DMS153 treated with DMSO at 0.1 percent for 48 hours (cell line): ENCODE data around the gene TSPAN31.

Source experiments
- DNase-seq: peaks from one replicate; lab custom pipeline; 2025; ENCODE audit not compliant: unreplicated experiment; lab: John Stamatoyannopoulos, UW

Gene TSPAN31

DNA sequence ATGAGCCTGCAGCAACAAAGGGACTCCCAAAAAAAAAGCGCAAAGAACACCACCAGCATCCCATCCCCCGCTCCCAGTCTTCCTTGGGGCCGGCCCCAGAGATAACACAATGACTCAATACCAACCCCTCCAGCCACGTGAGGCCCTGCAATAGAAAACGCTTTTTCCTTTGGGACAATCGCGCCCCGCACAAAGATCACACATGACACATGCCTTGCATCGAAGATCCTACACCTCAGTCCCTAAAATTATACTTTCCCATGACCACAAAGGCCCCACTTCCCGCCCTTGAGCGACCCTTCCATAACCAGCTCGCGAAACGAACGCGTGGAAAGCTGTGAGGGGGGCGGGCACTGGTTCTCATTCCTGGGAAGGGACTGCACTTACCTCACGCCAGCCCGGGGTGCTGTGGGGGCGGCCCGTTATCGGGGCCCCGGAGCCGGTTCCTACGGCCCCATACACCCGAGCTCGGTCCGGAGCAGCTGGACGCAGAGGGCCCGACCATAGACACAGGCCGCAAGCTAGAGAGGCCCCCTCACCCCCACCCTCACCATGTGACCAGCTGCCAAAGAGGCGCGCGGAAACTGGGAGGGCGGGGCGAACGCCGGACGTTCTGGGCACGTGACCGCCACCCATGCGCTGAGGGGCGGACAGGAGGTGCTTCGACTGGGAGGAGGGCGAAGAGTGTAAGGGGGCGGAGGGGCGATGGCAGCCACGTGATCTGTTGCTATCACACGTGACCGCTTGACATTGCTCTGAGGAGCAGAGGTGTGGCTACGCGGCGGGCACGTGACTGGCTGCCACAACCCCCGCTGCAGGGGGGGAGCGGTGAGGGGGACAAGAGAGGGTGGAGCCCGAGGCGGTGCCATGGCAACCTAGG lies 7.2 kb downstream of the TSPAN31 start, which contains the start of gene CDK4:
CDK4 (minus strand) TSS at position 523 of the 880 bp plus-strand sequence. CDS start 593 bp downstream, outside the sequence.
- peak; percentile 96 for DNase-seq

- DNase-seq = no peak
Observed at GRCh38 chr12:57752668-57753000, 7.8 kb downstream of the TSPAN31 start.

- no peak for DNase-seq
Observed at GRCh38 chr12:57753756-57754337, 9.0 kb downstream of the TSPAN31 start.

DNA sequence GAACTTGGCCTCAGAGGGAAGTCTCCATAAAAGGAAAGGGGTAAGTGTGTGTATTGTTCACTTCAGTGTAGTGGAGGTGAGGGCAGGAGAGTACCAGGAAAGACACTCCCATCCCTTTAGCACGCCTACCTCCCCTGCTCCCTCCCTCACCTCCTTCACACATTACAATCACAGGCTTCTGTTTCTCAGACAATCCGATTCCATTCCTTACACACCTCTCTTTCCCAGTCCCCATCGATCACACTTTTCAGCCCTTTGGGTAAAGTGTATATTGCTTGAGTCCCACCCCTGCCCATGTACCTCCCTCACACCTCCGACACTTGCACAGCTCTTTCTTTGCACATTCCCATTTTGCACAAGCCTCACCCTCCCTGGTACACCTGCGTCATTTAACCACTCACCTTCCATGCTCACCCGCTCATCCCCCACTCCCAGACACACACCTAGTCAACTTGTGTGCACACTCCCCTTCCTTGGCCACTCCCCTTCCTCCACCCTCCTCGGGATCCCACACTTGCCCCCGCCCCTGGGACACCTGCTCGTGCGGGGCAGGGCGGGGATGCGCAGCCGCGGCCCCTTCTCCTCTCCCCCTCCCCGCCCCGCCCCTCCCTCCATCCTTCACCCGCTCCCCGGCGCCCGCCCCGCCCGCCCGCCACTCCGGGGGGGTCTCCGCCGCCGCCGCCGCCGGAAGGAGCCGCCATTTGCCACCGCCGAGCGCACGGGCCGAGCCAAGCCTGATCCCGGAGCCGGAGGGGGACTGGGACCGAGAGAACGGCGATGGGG lies 9.8 kb downstream of the TSPAN31 start, which contains the start of gene MARCHF9:
MARCHF9 (plus strand) TSS at position 693 of the 783 bp plus-strand sequence. CDS start 426 bp downstream, outside the sequence.
- DNase-seq = peak; percentile 46

DNA sequence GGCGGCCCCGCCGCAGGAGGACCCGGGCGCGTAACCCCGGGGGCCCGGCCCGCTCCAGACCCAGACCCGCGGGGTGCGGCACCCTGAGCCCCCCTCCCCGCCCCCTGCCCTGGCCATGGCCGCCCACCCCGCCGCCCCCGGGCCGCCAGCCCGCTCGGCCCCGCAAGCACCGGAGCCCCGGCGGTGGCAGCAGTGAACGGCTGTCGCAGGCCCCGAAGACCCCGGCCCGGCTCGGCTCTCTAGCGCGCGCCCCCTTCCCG lies 10.3 kb downstream of the TSPAN31 start:
- DNase-seq = no peak

DNA sequence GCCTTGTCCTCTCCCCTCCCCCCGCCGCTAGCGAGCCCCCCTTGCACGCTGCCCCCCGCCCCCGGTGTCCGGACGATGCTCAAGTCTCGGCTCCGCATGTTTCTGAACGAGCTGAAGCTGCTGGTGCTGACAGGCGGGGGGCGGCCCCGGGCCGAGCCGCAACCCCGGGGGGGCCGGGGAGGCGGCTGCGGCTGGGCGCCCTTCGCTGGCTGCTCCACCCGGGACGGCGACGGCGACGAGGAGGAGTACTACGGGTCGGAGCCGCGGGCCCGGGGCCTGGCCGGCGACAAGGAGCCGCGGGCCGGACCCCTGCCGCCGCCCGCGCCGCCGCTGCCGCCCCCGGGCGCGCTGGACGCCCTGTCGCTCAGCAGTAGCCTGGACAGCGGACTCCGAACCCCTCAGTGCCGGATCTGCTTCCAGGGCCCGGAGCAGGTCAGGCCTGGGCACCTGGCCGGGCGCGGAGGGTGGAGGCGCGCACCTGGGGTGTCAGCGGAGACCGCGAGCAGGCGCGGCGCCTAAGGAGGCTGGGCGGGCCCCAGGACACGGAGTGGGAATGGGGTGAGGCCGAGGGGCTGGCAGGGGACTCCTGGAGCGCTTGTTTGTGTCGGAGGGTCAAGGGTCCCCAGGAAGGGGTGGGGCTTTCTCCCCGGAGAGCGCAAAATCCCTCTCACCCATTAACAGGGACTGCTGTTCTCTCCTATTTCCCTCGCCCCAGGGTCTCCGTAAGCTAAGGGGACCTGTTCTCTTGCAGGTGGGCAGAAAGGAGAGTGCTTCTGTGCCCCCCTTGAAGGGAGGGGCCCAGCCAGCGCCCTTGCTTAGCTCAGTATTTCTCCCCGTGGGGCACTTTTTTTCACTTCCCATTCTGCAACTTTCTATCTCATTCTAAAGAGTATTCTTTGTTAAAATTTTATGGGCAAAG lies 10.9 kb downstream of the TSPAN31 start:
- DNase-seq = no peak

GRCh38 chr12:57756406-57757341 lies 11.8 kb downstream of the TSPAN31 start:
- no peak for DNase-seq

DNA sequence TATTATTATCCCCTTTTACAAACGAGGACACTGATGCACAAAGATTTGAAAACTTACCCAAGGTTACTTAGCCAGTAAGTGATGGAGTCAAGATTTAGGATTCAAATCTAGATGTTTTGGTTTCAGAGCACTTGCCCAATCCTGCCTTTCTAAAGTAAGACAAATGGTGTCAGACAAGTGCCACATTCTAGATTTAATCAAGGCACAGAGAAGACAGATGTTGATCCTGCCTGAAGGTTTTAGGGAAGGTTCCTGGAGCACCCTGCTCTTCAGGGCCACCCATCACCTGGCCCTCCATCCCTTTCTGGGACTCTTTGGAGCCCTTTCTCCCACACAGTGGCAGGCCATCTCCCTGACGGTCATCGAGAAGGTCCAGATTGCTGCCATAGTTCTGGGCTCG lies 12.9 kb downstream of the TSPAN31 start:
- DNase-seq = no peak

- no peak for DNase-seq
Observed at GRCh38 chr12:57758552-57759359, 13.9 kb downstream of the TSPAN31 start.

DNA sequence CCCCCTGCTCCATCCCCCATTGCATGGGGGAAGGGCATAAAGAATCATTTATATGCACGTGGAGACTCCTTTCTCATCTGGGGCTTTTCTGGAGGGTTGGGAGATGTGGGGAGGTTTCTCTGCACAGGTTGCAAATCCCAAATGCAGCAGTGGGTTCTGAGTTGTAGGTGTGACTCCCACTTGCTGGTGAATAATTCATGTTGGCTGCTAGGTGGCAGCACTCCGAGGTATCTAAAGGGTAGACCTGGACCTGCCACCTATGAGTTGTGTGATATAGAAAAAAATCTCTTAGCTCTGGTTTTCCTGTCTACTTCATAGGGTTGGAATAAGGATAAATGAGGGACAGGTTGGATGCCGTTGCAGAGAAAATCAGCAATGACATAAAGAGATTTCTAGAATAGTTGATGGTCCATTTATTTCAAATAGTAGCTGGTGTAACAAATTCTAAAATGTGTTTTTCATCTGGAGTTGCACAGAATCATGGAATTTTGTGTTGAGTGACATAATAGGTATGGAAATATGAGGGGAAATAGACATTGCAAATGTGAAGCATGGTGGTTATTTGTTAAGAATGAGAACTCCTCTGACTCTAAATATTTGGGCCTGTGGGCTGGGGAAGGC lies 14.6 kb downstream of the TSPAN31 start:
- DNase-seq = no peak

- DNase-seq = no peak
Observed at GRCh38 chr12:57760347-57760982, 15.6 kb downstream of the TSPAN31 start.

- DNase-seq = no peak
Observed at GRCh38 chr12:57761391-57761998, 16.7 kb downstream of the TSPAN31 start.

- no peak for DNase-seq
Observed at GRCh38 chr12:57762463-57762862, 17.6 kb downstream of the TSPAN31 start.

DNA sequence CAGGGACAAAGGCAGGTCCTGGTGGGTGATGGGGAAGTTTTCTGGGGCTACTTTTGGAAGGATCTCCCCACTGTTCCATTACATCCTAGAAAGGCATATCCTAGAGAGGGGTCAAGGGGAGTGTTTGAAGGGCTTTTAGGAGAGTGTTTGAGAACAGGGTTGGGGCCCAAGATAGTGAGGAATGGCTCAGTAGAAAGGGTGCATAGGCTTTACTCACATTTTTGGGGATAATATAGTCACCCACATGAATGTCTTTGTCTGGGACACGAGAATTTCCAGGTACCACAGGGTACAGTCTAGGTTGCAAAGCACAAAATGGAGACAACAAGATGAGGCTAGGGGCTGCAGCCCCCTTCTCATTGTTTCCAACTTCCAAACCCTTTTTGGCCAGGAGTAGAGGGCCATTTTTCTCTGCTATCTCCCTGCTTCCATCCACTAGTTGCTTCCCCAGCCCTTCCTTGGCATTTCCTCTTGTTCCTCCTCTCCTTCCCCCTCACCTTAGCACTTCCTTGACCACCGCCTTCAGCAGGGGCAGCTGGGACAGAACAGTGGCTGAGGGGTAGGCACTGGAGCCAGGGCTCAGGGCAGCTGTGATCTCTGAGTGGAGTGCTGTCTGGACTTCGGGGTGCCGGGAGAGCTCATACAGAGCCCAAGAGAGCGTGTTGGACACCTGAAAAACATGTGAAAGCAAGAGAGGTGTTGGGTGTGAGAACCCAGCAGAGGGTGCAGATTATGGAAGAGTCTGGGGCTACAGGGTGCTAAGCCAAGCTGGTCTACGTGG lies 19.2 kb downstream of the TSPAN31 start:
- DNase-seq = no peak

DNA sequence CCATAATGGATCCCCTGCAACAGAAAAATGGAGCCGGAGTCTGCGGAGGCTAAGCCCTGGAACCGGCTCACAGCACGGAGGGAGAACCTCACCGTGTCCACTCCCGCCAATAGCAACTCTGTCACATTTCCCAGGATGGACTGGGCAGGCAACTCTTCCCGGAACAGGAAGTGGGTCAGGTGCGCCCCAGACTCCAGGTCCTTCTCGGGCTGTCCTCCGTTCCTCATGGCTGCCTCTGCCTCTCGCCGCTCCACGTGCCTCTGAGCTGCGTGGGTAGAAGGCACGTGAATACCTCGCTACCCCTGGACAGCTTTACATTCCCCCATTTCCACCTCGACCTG lies 19.8 kb downstream of the TSPAN31 start:
- DNase-seq = no peak

GRCh38 chr12:57765003-57765697 lies 20.3 kb downstream of the TSPAN31 start:
- no peak for DNase-seq
